ENCODE results near the gene PALMD.

DNA sequence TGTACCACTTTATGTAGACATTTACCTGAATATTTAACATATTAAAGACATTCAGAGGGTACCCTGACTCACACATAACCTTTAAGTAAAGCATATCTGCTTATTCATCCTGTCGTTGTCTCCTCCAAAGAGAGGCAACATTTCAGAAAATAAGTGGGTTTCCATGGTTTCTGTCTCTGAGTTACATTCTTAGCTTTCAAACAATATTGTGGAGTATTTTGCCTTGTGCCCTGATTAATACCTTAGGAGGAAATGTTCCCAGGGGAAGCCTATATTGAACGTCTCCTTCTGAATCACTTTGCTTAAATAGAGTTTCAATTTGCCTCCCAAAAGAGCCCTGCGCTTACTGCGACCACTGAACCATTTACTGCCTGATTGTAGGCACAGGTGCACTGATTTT, 26.1 kb downstream of the PALMD start:
- TF ChIP-seq, protein P1, sequence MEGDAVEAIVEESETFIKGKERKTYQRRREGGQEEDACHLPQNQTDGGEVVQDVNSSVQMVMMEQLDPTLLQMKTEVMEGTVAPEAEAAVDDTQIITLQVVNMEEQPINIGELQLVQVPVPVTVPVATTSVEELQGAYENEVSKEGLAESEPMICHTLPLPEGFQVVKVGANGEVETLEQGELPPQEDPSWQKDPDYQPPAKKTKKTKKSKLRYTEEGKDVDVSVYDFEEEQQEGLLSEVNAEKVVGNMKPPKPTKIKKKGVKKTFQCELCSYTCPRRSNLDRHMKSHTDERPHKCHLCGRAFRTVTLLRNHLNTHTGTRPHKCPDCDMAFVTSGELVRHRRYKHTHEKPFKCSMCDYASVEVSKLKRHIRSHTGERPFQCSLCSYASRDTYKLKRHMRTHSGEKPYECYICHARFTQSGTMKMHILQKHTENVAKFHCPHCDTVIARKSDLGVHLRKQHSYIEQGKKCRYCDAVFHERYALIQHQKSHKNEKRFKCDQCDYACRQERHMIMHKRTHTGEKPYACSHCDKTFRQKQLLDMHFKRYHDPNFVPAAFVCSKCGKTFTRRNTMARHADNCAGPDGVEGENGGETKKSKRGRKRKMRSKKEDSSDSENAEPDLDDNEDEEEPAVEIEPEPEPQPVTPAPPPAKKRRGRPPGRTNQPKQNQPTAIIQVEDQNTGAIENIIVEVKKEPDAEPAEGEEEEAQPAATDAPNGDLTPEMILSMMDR (IDR thresholded peaks at IDR 0.05), result no peak
- no peak for TF ChIP-seq EZH2 (IDR thresholded peaks at IDR 0.05; ENCODE audit: borderline replicate concordance, insufficient read depth, low read depth, low read length, poor library complexity, severe bottlenecking)
